Lower lobe of right lung (tissue), 2 donors: Measurements from ENCODE around the gene MAPKBP1. TPM values are rescaled to one million over a fixed set of nuclear protein-coding genes. Genes with fewer than 3 reads are reported as not detected.
"Not testable (repeated sequence)": the region's sequence is repeated elsewhere in the genome, so short reads cannot be mapped to it uniquely, and the experiment has no call there.

Source experiments
- ATAC-seq, 2 donors: fragments of 200-7000 bp; cut with Tn5 transposase; one replicate each; pipeline ENCODE4 v1.9.1; 2020 to 2022; ENCODE audit warnings: mild to moderate bottlenecking in 2 of 2, moderate library complexity in 2 of 2
- DNase-seq: peaks from one replicate; pipeline ENCODE4 v3.0.0-alpha.2; 2020
- H3K27ac ChIP-seq: fragments of 200-600 bp; one replicate; pipeline ENCODE4 v1.8.0; 2022
- H3K27me3 ChIP-seq: fragments of 200-600 bp; one replicate; pipeline ENCODE4 v1.8.0; 2022; ENCODE audit warnings: low read depth
- H3K36me3 ChIP-seq: fragments of 200-600 bp; one replicate; pipeline ENCODE4 v1.8.0; 2022; ENCODE audit warnings: mild to moderate bottlenecking
- H3K4me1 ChIP-seq: fragments of 200-600 bp; one replicate; pipeline ENCODE4 v1.8.0; 2022
- H3K4me3 ChIP-seq: fragments of 200-600 bp; one replicate; pipeline ENCODE4 v1.8.0; 2022; ENCODE audit warnings: mild to moderate bottlenecking
- H3K9me3 ChIP-seq: fragments of 200-600 bp; one replicate; pipeline ENCODE4 v1.8.0; 2022
- CTCF ChIP-seq: fragments of 200-600 bp; IDR thresholded peaks from one replicate; pipeline ENCODE4 v1.8.0; 2022; ENCODE audit warnings: antibody characterized with exemption, mild to moderate bottlenecking
- intact Hi-C: fragments of 100-400 bp; cut with DNase I; formaldehyde crosslinking; loops from one replicate; pipeline ENCODE4 v1.11.0; 2022
- total RNA-seq: library from RNA; stranded (reverse); fragmentation: NEBNext Ultra II Directional; extraction: Animal tissue kit (Norgen Biotek cat#: 25700); gene quantifications from one replicate; pipeline ENCODE4 v1.2.1, GENCODE V29; 2021
- donor health status: DM: no; HTN: yes; CAD: no; lungs with severe emphysema.

Gene MAPKBP1
- total RNA-seq, 1 donor from 2014 or later, result 17.0 TPM

GRCh38 chr15:41829959-41830646 is 55.8 kb downstream of the MAPKBP1 start:
- H3K36me3 ChIP-seq, result peaks cover 21% of the 10 kb centered on the region
- no peak for TF ChIP-seq CTCF
- H3K4me1 ChIP-seq, result peaks cover 48% of the 10 kb centered on the region
- no peaks in the 10 kb centered on the region for H3K27me3 ChIP-seq
- H3K9me3 ChIP-seq, result no peaks in the 10 kb centered on the region
- no peak overlapping the region for H3K4me3 ChIP-seq
- intact Hi-C loops, result no loop called here
- DNase-seq (no peak), ATAC-seq (no peak)
- H3K27ac ChIP-seq, result no peak overlapping the region

GRCh38 chr15:41831291-41831690 is 57.0 kb downstream of the MAPKBP1 start:
- H3K27ac ChIP-seq, intact Hi-C loops, H3K9me3 ChIP-seq, H3K27me3 ChIP-seq, H3K4me3 ChIP-seq, ATAC-seq, DNase-seq: not testable (repeated sequence)
- peaks cover 52% of the 10 kb centered on the region for H3K4me1 ChIP-seq
- H3K36me3 ChIP-seq, result peaks cover 23% of the 10 kb centered on the region

GRCh38 chr15:41832208-41832607 is 57.9 kb downstream of the MAPKBP1 start:
- peaks cover 32% of the 10 kb centered on the region for H3K36me3 ChIP-seq
- peaks cover 58% of the 10 kb centered on the region for H3K4me1 ChIP-seq
- no peak overlapping the region for H3K4me3 ChIP-seq
- DNase-seq, result no peak
- no peaks in the 10 kb centered on the region for H3K27me3 ChIP-seq
- H3K27ac ChIP-seq, result no peak overlapping the region
- ATAC-seq, result no peak
- intact Hi-C loops, result no loop called here
- TF ChIP-seq CTCF, result no peak
- no peaks in the 10 kb centered on the region for H3K9me3 ChIP-seq

GRCh38 chr15:41832875-41833274 is 58.6 kb downstream of the MAPKBP1 start:
- Histone ChIP-seq H3K4me3 (no peak overlapping the region), H3K4me1 (peaks cover 57% of the 10 kb centered on the region), H3K36me3 (peaks cover 32% of the 10 kb centered on the region), H3K9me3 (no peaks in the 10 kb centered on the region), H3K27ac (no peak overlapping the region), H3K27me3 (no peaks in the 10 kb centered on the region)
- intact Hi-C loops, result no loop called here
- TF ChIP-seq CTCF, result no peak
- peak in 1 of 2 donors; percentile 3 for ATAC-seq
- peak; percentile 68 for DNase-seq

- Histone ChIP-seq H3K27me3 (no peaks in the 10 kb centered on the region), H3K4me3 (no peak overlapping the region), H3K9me3 (no peaks in the 10 kb centered on the region), H3K4me1 (peaks cover 54% of the 10 kb centered on the region), H3K27ac (no peak overlapping the region), H3K36me3 (peaks cover 32% of the 10 kb centered on the region)
- ATAC-seq (no peak), DNase-seq (no peak)
- intact Hi-C loops, result no loop called here
- TF ChIP-seq CTCF, result no peak
These were observed 59.8 kb downstream of the MAPKBP1 start for GRCh38 chr15:41834096-41834495.

- DNase-seq, result no peak
- no peak overlapping the region for H3K27ac ChIP-seq
- intact Hi-C loops, result no loop called here
- no peak for TF ChIP-seq CTCF
- no peak for ATAC-seq
- H3K9me3 ChIP-seq, result no peaks in the 10 kb centered on the region
- H3K4me1 ChIP-seq, result peaks cover 42% of the 10 kb centered on the region
- H3K27me3 ChIP-seq, result no peaks in the 10 kb centered on the region
- peaks cover 39% of the 10 kb centered on the region for H3K36me3 ChIP-seq
- H3K4me3 ChIP-seq, result no peak overlapping the region
These were observed 61.8 kb downstream of the MAPKBP1 start for GRCh38 chr15:41836073-41836472.
